ENCODE data around the gene GPR142.
"Not testable (repeated sequence)": the region's sequence is repeated elsewhere in the genome, so short reads cannot be mapped to it uniquely, and the experiment has no call there.

The GPR142 gene

DNA sequence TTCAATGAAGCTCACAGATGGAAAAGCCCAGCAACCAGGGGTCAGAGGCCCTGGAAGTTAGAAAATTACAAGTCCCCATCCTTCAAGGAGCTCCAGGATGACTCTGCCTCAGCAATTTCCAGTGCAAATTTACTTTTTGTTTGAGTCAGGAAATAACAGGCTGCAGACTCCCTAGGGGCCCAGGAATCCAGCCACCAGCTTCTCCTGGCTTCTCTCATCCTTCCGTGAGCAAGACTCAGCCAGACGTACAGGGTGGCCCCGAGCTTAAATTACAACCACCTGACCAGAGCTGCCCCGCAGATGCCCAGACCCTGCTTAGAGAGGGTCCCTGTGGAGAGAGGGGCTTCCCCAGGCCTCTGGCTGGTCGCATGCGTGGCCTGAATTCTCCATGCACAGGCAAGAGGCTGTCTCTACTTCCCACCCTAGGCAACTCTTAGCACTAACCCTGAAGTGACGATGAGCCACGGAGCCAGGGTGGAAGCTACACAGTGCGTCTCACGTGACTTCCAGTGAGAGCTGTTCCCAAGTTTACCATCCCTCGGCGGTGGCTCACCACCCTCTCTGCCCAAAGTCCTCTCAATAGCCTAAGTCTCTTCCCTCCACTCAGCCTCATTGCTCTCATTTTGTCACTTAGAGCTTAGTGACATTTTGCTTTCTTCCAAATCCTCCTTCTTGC is 27.1 kb downstream of the GPR142 start:
- no peak for DNase-seq (ENCODE audit: low spot score)

DNA sequence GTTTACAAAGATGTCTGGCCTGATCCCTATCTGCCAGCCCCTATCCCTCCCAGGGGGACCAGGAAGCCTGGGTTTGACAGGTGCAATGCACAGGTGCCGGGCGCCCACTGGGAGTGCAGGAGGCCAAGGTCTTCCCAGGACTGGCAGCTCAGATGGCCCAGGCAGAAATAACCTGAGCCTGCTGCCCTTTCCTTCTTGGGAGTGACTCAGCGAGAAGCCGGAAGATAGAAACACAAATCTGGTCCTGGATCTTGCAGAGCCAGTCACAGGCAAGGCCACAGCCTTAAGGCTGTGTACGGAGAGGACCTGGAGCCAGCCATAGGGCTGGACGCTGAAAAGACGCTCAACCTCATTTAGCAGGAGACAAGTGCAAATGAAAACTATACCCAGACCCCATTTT is 27.7 kb downstream of the GPR142 start:
- no peak for DNase-seq (ENCODE audit: low spot score)

DNA sequence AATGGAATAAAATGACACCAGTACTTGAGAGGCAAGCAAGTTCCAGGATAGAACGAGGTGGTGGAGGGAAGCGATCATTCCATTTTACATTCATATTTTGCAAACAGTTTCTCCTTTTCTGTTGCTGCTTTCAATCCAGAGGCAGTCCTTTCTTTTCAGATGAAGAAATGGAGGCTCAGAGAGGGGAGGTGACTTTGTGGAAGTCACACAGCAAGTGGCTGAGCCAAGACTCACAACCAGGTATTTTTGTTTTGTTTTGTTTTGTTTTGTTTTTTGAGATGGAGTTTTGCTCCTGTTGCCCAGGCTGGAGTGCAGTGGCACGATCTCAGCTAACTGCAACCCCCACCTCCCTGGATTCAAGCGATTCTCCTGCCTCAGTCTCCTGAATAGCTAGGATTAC is 29.3 kb downstream of the GPR142 start:
- no peak for DNase-seq (ENCODE audit: low spot score)

DNA sequence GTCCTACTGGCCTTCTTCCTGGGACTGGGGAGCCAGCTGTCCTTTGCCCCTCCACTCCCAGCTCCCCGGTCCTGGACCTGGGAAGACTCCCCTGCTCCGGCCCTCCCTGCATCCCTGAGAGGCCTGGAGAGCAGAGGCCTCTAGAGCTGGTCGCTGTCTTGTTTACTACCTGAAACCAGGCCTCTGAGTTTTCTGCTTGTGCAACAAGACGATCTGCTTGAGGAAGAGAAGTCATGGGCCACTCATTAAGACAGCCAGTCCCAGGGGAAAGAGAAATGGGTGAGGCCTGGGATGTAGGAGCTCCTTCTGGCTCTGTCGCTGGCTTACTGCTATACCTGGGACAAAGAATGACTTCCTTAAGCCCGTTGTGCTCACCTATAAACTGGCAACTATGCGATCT is 34.7 kb downstream of the GPR142 start:
- DNase-seq (ENCODE audit: low spot score), result no peak

DNA sequence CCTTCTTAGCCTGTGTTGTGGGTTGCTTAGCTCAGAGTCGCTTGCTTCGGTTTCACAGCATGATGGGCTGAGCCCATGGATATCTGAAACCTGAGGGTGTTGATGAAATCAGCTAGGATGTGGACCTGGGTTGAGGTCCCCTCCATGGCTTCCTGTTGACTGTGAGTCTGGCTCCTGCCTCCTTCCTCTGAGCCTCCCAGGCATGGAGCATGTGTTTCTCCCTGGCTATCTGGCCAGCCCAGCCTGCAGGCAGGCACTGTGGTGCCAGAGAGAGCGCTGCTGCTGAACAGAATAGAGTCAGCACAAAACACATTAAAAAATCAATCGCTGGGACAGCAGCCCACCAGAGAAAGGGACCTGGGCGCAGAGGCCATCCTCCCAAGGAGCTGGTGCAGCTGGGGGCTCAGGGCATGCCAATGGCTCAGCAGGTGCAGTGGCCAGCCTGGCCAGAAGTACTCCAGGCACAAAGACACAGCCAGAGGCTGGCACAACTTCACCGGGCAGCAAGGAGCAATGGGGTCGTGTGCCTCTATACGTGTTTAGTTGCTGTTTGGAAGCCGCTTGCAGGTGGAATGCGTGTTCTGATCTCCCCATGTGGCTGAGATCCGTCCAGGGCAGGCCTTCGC is 36.3 kb downstream of the GPR142 start:
- DNase-seq (ENCODE audit: low spot score), result no peak

DNA sequence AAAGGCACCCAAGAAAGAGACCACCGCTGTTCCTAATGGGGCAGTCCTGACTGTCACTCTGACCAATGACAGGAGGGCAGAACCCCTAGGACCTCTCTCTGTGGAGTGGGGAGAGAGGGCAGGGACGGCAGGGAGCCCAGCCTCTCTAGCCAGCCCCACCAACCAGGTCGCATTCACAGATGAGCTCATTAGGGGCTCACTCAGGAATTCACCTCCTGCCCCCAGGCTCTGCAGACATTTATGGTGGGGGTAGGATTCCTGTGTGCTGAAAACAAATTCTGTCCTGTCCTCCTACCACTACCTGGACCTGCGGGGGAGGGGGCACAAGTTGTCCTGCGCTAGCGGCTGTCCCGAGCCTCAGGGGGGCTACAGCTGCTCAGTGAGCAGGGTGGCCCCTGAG is 36.9 kb downstream of the GPR142 start:
- DNase-seq (ENCODE audit: low spot score), result no peak

DNA sequence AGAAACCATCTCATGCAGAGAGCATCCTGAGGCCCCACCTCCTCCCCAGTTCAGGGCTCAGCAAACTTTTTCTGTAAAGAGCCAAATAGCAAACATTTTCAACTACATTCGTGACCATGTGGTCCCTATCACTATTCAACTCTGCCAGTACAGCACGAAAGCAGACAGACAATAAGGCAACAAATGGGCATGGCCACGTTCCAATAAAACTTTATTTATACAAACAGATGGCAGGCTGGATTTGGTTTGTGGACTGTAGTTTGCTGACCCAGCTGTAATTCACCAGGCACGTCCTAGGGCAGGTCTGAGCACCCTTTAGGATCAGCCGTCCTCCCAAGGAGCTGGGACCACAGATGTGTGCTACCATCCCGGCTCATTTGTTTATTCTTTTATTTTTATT is 37.5 kb downstream of the GPR142 start:
- DNase-seq (ENCODE audit: low spot score), result no peak

DNA sequence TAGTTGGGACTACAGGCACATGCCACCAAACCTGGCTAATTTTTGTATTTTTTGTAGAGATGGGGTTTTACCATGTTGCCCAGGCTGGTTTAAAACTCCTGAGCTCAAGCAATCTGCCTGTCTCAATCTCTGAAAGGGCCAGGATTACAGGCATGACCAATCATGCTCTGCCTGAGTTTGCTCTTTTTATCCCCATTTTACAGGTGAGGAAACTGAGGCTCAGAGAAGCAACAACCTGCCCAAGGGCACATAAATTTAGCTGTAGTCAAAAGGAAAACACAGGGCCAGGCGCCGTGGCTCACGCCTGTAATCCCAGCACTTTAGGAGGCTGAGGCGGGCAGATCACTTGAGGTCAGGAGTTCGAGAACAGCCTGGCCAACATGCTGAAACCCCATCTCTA is 38.0 kb downstream of the GPR142 start:
- not testable (repeated sequence) for DNase-seq (ENCODE audit: low spot score)

DNA sequence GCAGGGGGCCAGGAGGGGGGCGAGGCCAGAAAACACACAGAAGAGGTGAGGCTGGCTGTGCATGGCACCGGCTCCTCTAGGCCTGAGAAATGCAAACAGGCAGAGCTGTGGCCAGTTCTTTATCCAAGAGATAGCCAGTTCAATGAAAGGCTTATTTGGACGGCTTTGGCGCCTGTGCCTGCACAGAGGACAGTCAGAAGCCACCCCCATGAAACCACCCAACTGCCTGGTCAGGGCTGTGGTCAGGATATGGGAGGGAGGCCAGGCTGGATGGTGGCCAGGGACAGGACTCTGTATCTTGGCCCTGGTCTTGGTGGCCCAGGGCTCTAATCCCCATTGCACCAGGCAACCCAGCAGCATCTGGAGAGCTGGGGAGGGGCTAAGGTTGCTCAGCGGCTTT is 40.1 kb downstream of the GPR142 start:
- no peak for DNase-seq (ENCODE audit: low spot score)

DNA sequence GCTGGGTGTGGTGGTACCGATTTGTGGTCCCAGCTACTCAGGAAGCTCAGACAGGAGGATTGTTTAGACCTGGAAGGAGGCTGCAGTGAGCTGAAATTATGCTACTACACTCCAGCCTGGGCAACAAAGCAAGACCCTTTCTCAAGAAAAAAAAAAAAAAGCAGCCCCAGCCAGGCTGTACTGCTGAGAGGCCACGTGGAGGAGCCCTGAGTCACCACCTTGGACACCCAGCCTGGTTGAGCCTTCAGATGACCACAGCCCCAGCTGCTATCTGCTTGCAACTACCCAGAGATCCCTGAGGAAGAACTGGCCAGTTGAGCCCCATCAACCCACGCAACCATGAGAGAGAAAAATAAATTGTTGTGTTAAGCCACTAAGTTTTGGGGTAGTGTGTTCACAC is 41.0 kb downstream of the GPR142 start:
- DNase-seq (ENCODE audit: low spot score), result no peak

DNA sequence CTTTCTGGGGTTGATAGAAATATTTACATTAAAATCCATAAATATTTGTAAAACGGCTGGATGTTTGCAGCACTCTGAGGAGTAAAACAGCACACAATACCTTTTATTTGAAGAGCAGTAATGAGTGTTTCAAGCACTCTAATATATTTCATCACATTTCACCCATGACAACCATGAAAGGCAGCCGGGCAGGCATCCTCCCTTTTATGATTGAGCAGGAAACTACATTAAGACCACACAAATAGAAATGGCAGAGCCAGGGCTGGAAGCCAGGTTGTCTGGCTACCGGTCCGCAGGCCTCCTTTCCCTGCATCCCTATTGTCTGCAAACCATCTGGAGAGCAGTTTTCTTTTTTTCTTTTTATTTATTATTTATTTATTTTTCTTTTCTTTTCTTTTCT is 41.5 kb downstream of the GPR142 start:
- DNase-seq (ENCODE audit: low spot score), result no peak

DNA sequence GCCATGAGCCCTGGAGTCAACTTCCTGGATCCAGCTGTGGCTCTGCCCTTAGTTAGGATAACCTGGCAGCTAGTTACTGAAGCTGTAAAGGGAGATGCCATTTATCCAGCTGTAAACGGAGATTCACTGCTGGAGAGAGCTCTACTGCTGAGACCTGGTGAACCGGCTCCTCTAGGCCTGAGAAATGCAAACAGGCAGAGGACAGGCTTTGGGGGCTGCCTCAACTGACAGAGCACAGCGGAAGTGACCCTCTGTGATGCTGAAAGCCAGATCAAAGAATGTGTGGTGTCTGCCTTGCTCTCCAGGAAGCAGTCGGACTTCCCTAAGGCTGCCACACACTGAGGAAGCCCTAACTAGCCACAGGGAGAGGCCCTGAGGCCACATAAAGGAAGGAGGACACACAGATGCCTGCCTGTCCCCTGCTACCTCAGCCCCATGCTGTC is 42.7 kb downstream of the GPR142 start:
- DNase-seq (ENCODE audit: low spot score), result no peak

DNA sequence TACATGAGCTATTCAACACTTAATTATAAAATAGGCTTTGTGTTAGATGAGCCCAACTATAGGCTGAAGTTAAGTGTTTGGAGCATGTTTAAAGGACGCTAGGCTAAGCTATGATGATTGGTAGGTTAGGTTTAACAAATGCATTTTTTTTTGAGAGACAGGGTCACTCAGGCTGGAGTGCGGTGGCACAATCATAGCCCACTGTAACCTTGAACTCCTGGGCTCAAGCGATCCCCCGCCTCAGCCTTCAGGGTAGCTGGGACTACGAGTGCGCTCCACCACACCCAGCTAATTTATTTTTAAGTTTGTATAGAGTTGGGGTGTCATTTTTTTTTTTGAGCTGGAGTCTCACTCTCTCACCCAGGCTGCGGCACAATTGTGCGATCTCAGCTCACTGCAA is 45.3 kb downstream of the GPR142 start:
- no peak for DNase-seq (ENCODE audit: low spot score)

DNA sequence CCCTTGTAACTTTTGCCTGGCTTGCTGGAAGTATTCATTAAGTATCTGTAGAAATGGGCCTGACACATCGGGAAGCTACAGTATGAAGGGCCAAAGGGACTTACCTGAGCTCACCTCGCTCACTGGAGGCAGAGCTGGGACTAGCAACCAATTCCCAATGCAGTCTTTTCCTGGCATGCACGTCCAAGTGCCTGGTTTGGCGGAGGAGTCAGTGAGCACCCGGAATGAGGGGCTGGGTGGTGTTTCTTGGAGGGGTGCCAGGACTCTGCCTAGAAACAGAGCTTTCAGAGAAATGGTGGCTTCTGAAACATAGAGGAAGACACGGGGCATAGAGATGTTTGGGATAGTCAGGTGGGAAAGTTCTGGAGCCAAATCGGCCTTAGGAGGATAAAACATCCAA is 46.2 kb downstream of the GPR142 start:
- no peak for DNase-seq (ENCODE audit: low spot score)

DNA sequence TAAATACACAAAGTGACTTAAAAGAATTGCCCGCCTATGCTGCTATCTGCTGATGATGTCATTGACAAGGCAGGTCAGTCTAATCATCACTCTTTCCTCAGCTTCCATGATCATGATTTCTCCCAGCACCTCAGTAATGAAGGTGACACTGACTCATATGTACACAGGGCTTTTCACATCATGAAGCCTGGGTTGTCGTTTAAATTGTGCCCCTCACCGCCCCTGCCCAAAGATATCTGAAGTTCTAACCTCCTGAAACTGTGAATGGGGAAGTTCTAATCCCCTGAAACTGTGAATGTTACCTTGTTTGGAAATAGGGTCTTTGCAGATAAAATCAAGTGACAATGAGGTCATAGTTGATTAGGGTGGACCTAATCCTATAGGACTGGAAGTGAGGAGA is 47.2 kb downstream of the GPR142 start:
- no peak for DNase-seq (ENCODE audit: low spot score)

DNA sequence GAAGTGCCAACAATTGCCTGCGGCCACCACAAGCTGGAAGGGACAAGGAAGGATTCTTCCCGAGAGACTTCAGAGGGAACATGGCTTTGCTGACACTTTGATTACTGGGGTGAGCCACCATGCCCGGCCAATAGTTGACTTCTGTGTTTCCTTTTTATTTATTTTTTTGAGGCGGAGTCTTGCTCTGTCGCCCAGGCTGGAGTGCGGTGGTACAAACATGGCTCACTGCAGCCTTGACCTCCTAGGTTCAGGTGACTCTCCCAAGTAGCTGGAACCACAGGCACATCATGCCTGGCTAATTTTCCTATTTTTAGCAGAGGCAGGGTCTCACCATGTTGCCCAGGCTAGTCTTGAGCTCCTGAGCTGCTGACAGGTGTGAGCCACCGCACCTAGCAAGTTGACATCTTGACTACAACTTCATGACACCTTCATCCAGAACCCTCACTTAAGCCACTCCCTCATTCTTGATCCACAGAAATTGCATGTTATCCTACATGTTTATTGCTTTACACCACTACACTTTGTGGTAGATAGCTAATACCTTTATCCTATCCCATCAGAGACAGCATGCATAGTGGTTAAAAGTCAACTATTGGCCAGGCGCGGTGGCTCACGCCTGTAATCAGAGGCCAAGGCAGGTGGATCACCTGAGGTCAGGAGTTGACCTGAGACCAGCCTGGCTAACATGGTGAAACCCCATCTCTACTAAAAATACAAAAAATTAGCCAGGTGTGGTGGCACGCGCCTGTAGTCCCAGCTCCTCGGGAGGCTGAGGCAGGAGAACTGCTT is 48.5 kb downstream of the GPR142 start:
- no peak for DNase-seq (ENCODE audit: low spot score)

DNA sequence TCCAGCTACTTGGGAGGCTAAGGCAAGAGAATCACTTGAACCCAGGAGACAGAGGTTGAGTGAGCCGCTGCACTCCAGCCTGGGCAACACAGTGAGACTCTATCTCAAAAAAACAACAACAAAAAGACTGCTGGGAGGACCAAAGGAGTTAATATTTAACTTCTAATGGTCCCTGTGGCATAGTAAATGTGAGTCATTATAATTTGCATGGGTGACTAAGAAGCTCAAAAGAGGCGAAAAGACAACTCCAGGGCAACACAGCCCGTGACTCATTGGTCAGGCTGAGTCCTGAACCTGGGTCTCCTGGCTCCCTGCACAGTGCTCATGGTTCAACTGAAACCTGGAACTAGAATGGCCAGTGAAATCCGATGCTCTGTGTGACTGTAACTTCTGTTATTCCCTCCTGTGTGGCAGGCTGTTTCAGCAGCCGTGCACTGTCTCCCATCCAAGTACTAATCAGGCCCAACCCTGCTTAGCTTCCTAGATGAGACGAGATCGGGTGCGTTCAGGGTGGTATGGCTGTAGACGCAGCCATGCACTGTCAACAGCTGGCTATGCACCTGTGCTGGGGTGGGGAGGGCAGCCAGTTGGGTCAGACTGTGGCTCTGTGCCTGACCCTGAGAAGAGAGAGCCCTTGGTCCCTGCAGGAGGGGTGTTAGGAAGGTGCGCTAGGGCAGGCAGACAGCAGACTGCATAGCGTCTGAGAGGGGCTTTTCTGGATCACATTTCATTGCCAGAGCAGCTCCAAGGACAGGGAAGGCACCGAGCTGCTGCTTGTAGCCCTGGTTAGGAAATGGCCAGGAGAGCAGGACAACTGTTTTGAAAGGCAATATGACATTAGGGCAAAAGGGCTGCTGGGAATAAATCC is 50.1 kb downstream of the GPR142 start:
- peak; percentile 48 for DNase-seq (ENCODE audit: low spot score)

DNA sequence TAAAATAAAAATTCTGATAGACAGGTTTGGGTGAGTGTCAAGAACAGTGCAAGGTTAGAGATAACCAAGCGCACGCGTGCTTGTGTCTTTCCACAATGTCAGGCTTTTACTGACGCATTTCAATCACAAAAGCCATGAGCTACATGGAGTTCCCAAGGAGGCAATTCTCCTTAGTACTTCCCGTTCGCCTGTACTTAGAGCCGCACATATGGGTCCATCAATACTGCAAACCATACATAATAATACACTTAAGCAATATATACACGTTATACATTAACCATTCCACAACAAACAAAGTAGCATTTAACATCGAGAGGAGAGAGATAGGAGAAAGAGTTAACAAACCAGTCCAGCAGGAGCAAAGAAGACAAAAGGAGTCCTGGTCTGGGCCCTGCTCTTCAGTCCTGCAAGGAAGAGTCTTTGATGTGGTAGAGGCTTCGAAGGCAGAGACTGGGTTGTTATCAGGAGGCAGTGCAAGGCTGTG is 52.7 kb downstream of the GPR142 start:
- DNase-seq (ENCODE audit: low spot score), result no peak
